Neutrophil (primary cell): ENCODE results near the gene RPL3.

Experiments
- H3K27ac ChIP-seq: fragments of 200-600 bp; sonication (generic); 2 replicates; pipeline ENCODE4 v1.5.1; 2016; ENCODE audit warnings: mild to moderate bottlenecking, moderate library complexity
- H3K27me3 ChIP-seq: fragments of 200-600 bp; sonication (generic); 2 replicates; pipeline ENCODE4 v1.6.0; 2016; ENCODE audit warnings: mild to moderate bottlenecking
- H3K36me3 ChIP-seq: fragments of 200-600 bp; sonication (generic); 2 replicates; pipeline ENCODE4 v1.5.1; 2017
- H3K4me1 ChIP-seq, 2 experiments: fragments of 200-600 bp in 1 of 2; sonication (generic) in 1 of 2; 1 replicate in 1 of 2; 2 replicates in 1 of 2; pipeline versions ENCODE4 v1.5.1 to v1.6.1; 2013 to 2016; ENCODE audit warnings: low read depth in 1 of 2, low read length in 1 of 2, mild to moderate bottlenecking in 1 of 2, moderate library complexity in 1 of 2; ENCODE audit not compliant: control insufficient read depth in 1 of 2, insufficient read depth in 1 of 2
- H3K4me3 ChIP-seq, 2 experiments: fragments of 200-600 bp in 1 of 2; sonication (generic) in 1 of 2; 1 replicate in 1 of 2; 2 replicates in 1 of 2; pipeline ENCODE4 v1.5.1; 2013 to 2016; ENCODE audit warnings: low read depth in 1 of 2, low read length in 1 of 2, mild to moderate bottlenecking in 1 of 2, moderate library complexity in 1 of 2
- H3K9me3 ChIP-seq: fragments of 200-600 bp; sonication (generic); 2 replicates; pipeline ENCODE4 v1.5.1; 2016
- CTCF ChIP-seq: fragments of 200-600 bp; sonication (generic); IDR thresholded peaks from 2 replicates; pipeline ENCODE4 v1.5.1; 2016; ENCODE audit warnings: antibody characterized with exemption

Gene RPL3

GRCh38 chr22:39349967-39350726 lies 30.7 kb upstream of the RPL3 start, which contains the start of gene SYNGR1:
Gene SYNGR1, plus strand, starts transcription at chr22:39349991. Its CDS starts 20 bp downstream, at chr22:39350011.
- Histone ChIP-seq H3K4me3 (peak within 1 kb of the TSS; percentile 62 to 64), H3K27ac (peak within 1 kb of the TSS; percentile 33), H3K36me3 (no peaks in the 10 kb centered on the region), H3K27me3 (peaks cover 7% of the 10 kb centered on the region), H3K9me3 (no peaks in the 10 kb centered on the region), H3K4me1 (peaks cover 25 to 28% of the 10 kb centered on the region in 2 experiments)
- no peak for TF ChIP-seq CTCF

GRCh38 chr22:39349506-39349966 lies 30.1 kb upstream of the RPL3 start:
- TF ChIP-seq CTCF: no peak
- H3K4me3 ChIP-seq: peak overlapping the region; percentile 62 to 64
- peaks cover 25 to 28% of the 10 kb centered on the region in 2 experiments for H3K4me1 ChIP-seq

DNA sequence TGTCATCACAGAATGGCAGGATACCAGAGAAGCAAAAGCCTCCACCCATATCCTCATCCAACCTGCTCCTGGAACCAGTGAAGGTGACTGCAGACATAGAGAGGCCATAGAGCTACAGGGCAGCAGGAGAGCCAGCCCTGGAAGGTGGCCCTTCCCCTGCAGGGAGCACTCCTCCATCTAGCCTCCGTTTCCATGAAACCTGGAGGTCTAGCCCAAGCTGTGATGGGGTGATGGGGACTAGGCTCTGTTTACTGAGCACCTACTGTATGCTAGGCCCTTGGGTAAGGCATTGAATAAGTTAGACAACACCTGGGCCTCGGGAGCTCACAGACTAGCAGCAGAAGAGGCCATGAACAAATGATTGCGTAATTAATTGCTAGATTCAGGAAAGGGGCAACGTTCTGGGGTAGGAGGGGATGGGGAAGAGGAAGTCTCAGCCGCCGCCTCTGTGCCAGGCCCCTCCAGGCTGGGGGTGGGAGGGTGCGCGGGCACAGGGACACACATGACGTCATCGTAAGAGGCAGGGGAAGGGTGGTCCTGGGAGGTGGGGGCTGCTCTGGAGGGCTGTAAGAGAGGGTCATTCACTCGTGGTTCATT lies 29.6 kb upstream of the RPL3 start:
- no peaks in the 10 kb centered on the region for H3K36me3 ChIP-seq
- H3K27ac ChIP-seq: peak overlapping the region; percentile 33
- peaks cover 25 to 28% of the 10 kb centered on the region in 2 experiments for H3K4me1 ChIP-seq
- peak overlapping the region; percentile 62 to 64 for H3K4me3 ChIP-seq
- no peaks in the 10 kb centered on the region for H3K9me3 ChIP-seq
- TF ChIP-seq CTCF: no peak
- peaks cover 7% of the 10 kb centered on the region for H3K27me3 ChIP-seq

More at GRCh38 chr22:39349506-39349966, 30.1 kb upstream of the RPL3 start:
- peaks cover 7% of the 10 kb centered on the region for H3K27me3 ChIP-seq
- no peaks in the 10 kb centered on the region for H3K9me3 ChIP-seq
- peak overlapping the region; percentile 33 for H3K27ac ChIP-seq
- no peaks in the 10 kb centered on the region for H3K36me3 ChIP-seq

DNA sequence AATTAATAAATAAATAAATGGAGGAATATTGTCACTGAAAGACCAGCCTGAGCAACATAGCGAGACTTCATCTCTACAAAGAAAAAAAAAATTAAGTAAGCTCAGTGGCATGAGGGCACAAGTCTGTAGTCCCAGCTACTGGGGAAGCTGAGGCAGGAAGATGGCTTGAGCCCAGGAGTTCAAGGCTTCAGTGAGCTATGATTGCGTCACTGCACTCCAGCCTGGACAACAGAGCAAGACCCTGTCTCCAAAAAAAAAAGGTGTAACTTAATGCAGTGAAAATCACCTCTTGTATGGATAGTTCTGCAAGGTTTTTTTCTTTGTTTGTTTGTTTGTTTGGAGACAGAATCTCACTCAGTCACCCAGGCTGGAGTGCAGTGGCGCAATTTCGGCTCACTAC lies 25.8 kb upstream of the RPL3 start:
- Histone ChIP-seq H3K4me1 (peaks cover 11 to 12% of the 10 kb centered on the region in 2 experiments), H3K27me3 (peaks cover 1% of the 10 kb centered on the region)
- no peak for TF ChIP-seq CTCF

DNA sequence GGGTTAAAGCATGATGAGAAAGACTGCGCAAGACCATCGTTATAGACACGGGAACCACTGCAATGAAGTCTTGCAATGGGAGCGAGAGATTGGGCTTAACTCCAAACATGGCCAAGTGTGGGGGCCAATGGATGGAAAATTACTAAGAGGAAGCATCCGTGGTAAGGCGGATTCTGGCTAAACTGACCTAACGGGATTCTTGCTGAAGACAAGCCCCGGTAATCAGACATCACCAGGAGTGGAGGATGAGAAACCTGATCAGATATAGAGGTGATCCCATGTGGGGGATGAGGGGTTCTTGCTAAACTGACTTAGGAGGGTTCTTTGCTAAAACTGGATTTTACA lies 24.6 kb upstream of the RPL3 start:
- no peaks in the 10 kb centered on the region for H3K27me3 ChIP-seq
- H3K9me3 ChIP-seq: no peaks in the 10 kb centered on the region
- H3K4me3 ChIP-seq: no peak overlapping the region
- H3K36me3 ChIP-seq: no peaks in the 10 kb centered on the region
- no peak for TF ChIP-seq CTCF
- H3K27ac ChIP-seq: no peak overlapping the region
- peaks cover 5 to 7% of the 10 kb centered on the region in 2 experiments for H3K4me1 ChIP-seq

More for the DNA sequence above, 25.8 kb upstream of the RPL3 start:
- no peak overlapping the region for H3K27ac ChIP-seq
- no peak overlapping the region for H3K4me3 ChIP-seq
- H3K9me3 ChIP-seq: no peaks in the 10 kb centered on the region
- no peaks in the 10 kb centered on the region for H3K36me3 ChIP-seq
